Epithelial cell of esophagus (primary cell): ENCODE measurements around the gene PCSK1.

Source experiments
- DNase-seq: peaks from one replicate; pipeline ENCODE4 v3.0.0; 2010; ENCODE audit warnings: low read depth
- H3K4me3 ChIP-seq: 2 replicates; pipeline ENCODE4 v1.5.1; 2011; ENCODE audit warnings: mild to moderate bottlenecking, low read length, control low read depth
- CTCF ChIP-seq: IDR thresholded peaks from 2 replicates; pipeline ENCODE4 v1.5.1; 2011; ENCODE audit warnings: low read depth, mild to moderate bottlenecking, low read length, control low read depth, inconsistent platforms; ENCODE audit not compliant: insufficient read depth; ENCODE audit errors: missing control alignments

The PCSK1 gene

GRCh38 chr5:96391921-96392320 is 41.1 kb downstream of the PCSK1 start:
- DNase-seq: no peak
- no peak for TF ChIP-seq CTCF
- no peak overlapping the region for H3K4me3 ChIP-seq

GRCh38 chr5:96388176-96388575 is 44.9 kb downstream of the PCSK1 start:
- no peak overlapping the region for H3K4me3 ChIP-seq
- no peak for TF ChIP-seq CTCF
- DNase-seq: no peak

- H3K4me3 ChIP-seq: no peak overlapping the region
- no peak for TF ChIP-seq CTCF
- no peak for DNase-seq
Observed at GRCh38 chr5:96387616-96388015, 45.4 kb downstream of the PCSK1 start.

- H3K4me3 ChIP-seq: no peak overlapping the region
- TF ChIP-seq CTCF: no peak
- no peak for DNase-seq
Observed at GRCh38 chr5:96385538-96385937, 47.5 kb downstream of the PCSK1 start.

- DNase-seq: peak; percentile 84
- TF ChIP-seq CTCF: no peak
- H3K4me3 ChIP-seq: no peak overlapping the region
Observed at GRCh38 chr5:96384353-96384752, 48.7 kb downstream of the PCSK1 start.

- H3K4me3 ChIP-seq: no peak overlapping the region
- no peak for TF ChIP-seq CTCF
- no peak for DNase-seq
Observed at GRCh38 chr5:96381526-96381925, 51.5 kb downstream of the PCSK1 start.

GRCh38 chr5:96379896-96380295 is 53.2 kb downstream of the PCSK1 start:
- DNase-seq: no peak
- TF ChIP-seq CTCF: no peak
- no peak overlapping the region for H3K4me3 ChIP-seq
